Inferior parietal cortex (tissue), 1 donor: ENCODE results near the gene EPG5.

Experiments used
- DNase-seq: peaks from one replicate; pipeline ENCODE4 v3.0.0-alpha.2; 2016; ENCODE audit errors: extremely low spot score

The EPG5 gene

DNA sequence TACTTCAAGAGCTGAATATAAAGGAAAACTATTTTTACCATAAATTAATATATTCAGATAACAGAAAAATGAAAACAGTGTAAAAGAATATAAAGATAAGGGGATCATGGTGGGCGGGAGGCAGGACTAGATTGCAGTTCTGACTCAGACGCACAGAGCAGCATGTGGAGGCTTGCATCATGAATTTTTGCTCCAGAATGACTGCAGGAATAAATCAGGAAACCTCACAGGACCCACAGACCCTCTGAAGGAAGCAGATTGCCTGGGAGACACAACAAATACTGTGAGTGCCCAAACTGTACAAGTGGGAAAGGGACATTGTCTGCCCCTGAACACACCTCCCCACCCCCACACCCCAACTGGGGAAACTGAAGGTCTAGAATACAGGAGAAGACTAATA is 160.9 kb downstream of the EPG5 start:
- no peak for DNase-seq

DNA sequence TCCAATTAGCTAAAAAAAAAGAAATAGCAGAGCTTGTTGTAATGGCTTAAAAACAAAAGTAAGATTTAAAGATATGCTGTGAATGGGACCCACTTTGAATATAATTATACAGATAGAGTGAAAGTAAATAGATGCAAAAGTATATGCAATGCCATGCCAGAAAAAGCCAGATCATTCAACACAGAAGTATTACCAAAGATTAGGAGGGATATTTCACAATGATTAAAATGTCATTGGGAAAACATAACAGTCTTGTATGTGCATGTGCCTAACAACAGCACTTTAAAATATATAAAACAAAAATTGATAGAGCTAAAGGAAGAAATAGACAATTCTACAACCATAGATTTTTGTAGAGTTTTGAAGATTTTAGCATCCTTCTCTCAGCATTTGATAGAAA is 161.6 kb downstream of the EPG5 start:
- DNase-seq, result no peak

DNA sequence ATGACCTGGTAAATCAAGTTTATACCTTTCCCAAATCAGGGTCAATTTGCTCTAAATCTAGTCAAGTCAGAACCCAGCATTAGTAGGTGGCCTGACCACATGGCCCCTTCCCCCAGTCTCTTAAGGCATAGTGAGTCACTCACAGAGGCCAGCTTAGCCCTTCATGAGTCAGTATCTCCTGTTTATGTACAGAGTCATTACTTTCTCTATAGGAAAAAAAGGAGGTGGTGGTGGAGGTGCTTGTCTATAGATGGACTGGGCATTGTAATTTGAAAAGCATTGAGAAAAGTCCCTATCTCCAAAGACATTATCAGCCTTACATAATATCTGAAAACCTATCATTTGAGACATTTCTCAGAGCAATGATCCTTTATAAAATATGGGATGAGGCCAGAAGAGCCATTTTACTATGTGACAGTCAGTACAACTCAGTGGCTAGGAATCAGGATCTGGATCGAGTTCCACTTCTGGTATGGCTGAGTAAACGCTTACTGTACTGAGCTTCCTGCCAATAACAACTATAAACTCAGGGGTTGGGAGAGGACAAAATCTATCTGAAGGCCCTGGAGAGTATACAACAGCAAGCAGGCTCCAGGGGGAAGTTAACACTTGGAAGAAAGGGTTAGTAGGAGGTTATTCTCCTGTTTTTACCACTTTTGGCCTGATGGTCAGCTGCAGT is 164.2 kb downstream of the EPG5 start:
- DNase-seq, result no peak

DNA sequence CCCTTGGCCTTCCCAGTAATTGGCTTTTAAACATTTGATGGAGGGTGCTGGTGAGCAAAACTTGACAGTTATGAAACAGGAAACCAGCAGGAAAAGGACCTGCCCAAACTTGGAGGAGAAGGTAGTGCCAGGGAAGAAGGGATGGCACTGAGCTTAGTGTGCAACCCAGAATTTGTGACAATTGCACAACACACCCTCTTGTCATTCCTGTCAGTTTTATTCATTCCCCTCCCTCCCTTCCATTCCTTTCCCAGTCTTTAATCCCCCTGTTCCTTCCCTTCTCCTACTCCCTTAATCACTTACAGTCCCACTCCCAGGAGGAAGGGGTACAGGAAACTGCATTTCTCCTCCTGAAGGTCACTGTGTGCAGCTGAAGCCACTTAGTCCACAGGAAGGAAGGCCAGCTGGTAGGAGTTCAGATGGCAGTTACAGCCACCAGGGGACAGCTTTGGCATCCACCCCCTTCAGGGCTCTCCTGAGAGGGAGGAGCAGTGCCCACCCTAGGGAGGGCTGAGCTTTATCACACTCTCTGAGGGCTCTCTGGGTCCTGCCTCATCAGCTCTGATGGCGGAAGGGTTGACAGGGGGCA is 165.6 kb downstream of the EPG5 start:
- DNase-seq, result no peak
